HepG2 (cell line): ENCODE measurements around the gene ASL. TPM values are rescaled to one million over a fixed set of nuclear protein-coding genes. Genes with fewer than 3 reads are reported as not detected.

ENCODE experiments used
- CEBPZ ChIP-seq: IDR thresholded peaks from 2 replicates; pipeline ENCODE4 v1.6.1; 2012; ENCODE audit warnings: low read length, improper control_type of control experiment
- ETV5 ChIP-seq: IDR thresholded peaks from 2 replicates; pipeline ENCODE4 v1.6.1; 2018; ENCODE audit warnings: missing biosample characterization, missing genetic modification reagents, inconsistent platforms, borderline replicate concordance
- JARID2 ChIP-seq: sonication (generic); formaldehyde crosslinking; IDR thresholded peaks from 2 replicates; pipeline ENCODE4 v1.8.1; 2023; ENCODE audit warnings: missing genetic modification reagents, inconsistent platforms; ENCODE audit not compliant: insufficient replicate concordance
- KIAA2018 ChIP-seq: sonication (generic); formaldehyde crosslinking; IDR thresholded peaks from 2 replicates; pipeline ENCODE4 v1.5.0; 2020; ENCODE audit warnings: mild to moderate bottlenecking, missing genetic modification reagents, borderline replicate concordance
- NFAT5 ChIP-seq: sonication (generic); formaldehyde crosslinking; IDR thresholded peaks from 2 replicates; pipeline ENCODE4 v1.4.0; 2020; ENCODE audit warnings: missing genetic modification reagents
- POLR2A ChIP-seq, 2 experiments: IDR thresholded peaks; 2 replicates each; pipeline ENCODE4 v1.6.1; 2011; ENCODE audit warnings: low read depth in 2 of 2, low read length in 2 of 2, mild to moderate bottlenecking in 1 of 2, moderate library complexity in 1 of 2; ENCODE audit not compliant: insufficient read depth in 1 of 2
- REPIN1 ChIP-seq: sonication (generic); formaldehyde crosslinking; IDR thresholded peaks from 2 replicates; pipeline ENCODE4 v1.8.0; 2022; ENCODE audit warnings: missing genetic modification reagents, low read depth, mild to moderate bottlenecking, borderline replicate concordance
- USF2 ChIP-seq, 2 experiments: sonication (generic) in 1 of 2; formaldehyde crosslinking in 1 of 2; IDR thresholded peaks; 2 replicates each; pipeline versions ENCODE4 v1.5.1 to v1.6.1; 2011 to 2020; ENCODE audit warnings: borderline replicate concordance in 1 of 2, low read depth in 1 of 2, low read length in 1 of 2, mild to moderate bottlenecking in 1 of 2, missing genetic modification reagents in 1 of 2, moderate library complexity in 1 of 2
- ZNF383 ChIP-seq: sonication (generic); formaldehyde crosslinking; IDR thresholded peaks from 2 replicates; pipeline ENCODE4 v1.4.0; 2020; ENCODE audit warnings: missing genetic modification reagents, mild to moderate bottlenecking, borderline replicate concordance
- polyA plus RNA-seq, 8 experiments: library from polyadenylated mRNA; depleted of rRNA in 3 of 8; stranded (reverse) in 7 of 8; unstranded in 1 of 8; fragments of >200 nt; fragmentation: Illumina TruSeq in 4 of 8; extraction: Trizol in 4 of 8; gene quantifications; 2 replicates each; pipeline versions ENCODE4 v1.2.1 to v1.2.3, GENCODE V29; 2011 to 2016; ENCODE audit warnings: low read depth in 4 of 8, missing spikeins in 1 of 8, mixed read lengths in 1 of 8; ENCODE audit not compliant: insufficient read depth in 1 of 8
- total RNA-seq, 5 experiments: library from RNA; depleted of rRNA; stranded (reverse); fragments of >200 nt; fragmentation: Illumina TruSeq; extraction: Trizol; gene quantifications; 2 replicates each; pipeline ENCODE4 v1.2.3, GENCODE V29; 2016; ENCODE audit warnings: low read depth in 1 of 5

ASL gene
- total and polyA plus RNA-seq, 2 of the 13 experiments (the other 11 are each of a cell fraction or from before 2014, with no cell fraction given): 71.4 to 96.5 TPM

GRCh38 chr7:66142334-66142733 is 66.7 kb downstream of the ASL start (continued):
- TF ChIP-seq NFAT5 (CRISPR knock-in tag): no peak
- TF ChIP-seq CEBPZ: no peak
- TF ChIP-seq ZNF383 (CRISPR knock-in tag): no peak
- TF ChIP-seq KIAA2018 (CRISPR knock-in tag): no peak
- no peak for TF ChIP-seq USF2 (IDR thresholded peaks at IDR 0.05; ENCODE audit: low read depth, low read length)
- no peak for TF ChIP-seq USF2 (CRISPR knock-in tag; IDR thresholded peaks at IDR 0.05; ENCODE audit: borderline replicate concordance)
- TF ChIP-seq REPIN1 (CRISPR knock-in tag): no peak
- TF ChIP-seq POLR2A (IDR thresholded peaks at IDR 0.05; ENCODE audit: insufficient read depth in 1 of 2, low read depth in 2 of 2, low read length in 2 of 2): no peak; a peak in 1 of 4 replicates
- TF ChIP-seq ETV5 (CRISPR knock-in tag): peak; percentile 14; the same call in 1 of the 2 replicates
- TF ChIP-seq JARID2: no peak
